HAP-1 (cell line): ENCODE data around the gene MUL1.
"Not testable (repeated sequence)": the region's sequence is repeated elsewhere in the genome, so short reads cannot be mapped to it uniquely, and the experiment has no call there.

Experiments used
- DNase-seq, 2 experiments: peaks; one replicate each; pipeline ENCODE4 v3.0.0-alpha.2; 2016 to 2020; ENCODE audit warnings: low spot score in 2 of 2
- H3K27me3 ChIP-seq: fragments of 250-450 bp; sonication (Bioruptor Pico); 2 replicates; pipeline ENCODE4 v1.5.1; 2020; ENCODE audit warnings: low read depth, mild to moderate bottlenecking, moderate library complexity
- H3K36me3 ChIP-seq: fragments of 250-450 bp; sonication (Bioruptor Pico); replicated peaks from 2 replicates; pipeline ENCODE4 v1.5.1; 2020; ENCODE audit warnings: mild to moderate bottlenecking
- H3K4me1 ChIP-seq: fragments of 250-450 bp; sonication (Bioruptor Pico); 2 replicates; pipeline ENCODE4 v1.5.1; 2020; ENCODE audit warnings: mild to moderate bottlenecking
- H3K4me3 ChIP-seq: fragments of 250-450 bp; sonication (Bioruptor Pico); 2 replicates; pipeline ENCODE4 v1.5.1; 2020; ENCODE audit warnings: mild to moderate bottlenecking, moderate library complexity
- H3K9me3 ChIP-seq: fragments of 250-450 bp; sonication (Bioruptor Pico); 2 replicates; pipeline ENCODE4 v1.5.1; 2020; ENCODE audit warnings: mild to moderate bottlenecking, moderate library complexity
- in situ Hi-C: fragments of 300-500 bp; cut with MboI; formaldehyde crosslinking; loops from 3 replicates; pipeline ENCODE4 v1.14.3; 2020; ENCODE audit warnings: low sequenced_read_pairs, inconsistent platforms, mixed read lengths

MUL1 gene

GRCh38 chr1:20533635-20534034 is 25.7 kb upstream of the MUL1 start:
- Histone ChIP-seq H3K36me3 (no peaks in the 10 kb centered on the region), H3K27me3 (peaks cover 52% of the 10 kb centered on the region), H3K4me1 (no peaks in the 10 kb centered on the region), H3K4me3 (no peak overlapping the region), H3K9me3 (no peaks in the 10 kb centered on the region)
- no peak for DNase-seq
- in situ Hi-C loops = loop anchor here (25.0 kb wide), 1 partner anchor 679 kb away; no protein-coding TSS in a partner anchor

- in situ Hi-C loops = loop anchor here (25.0 kb wide), 1 partner anchor 681 kb away; no protein-coding TSS in a partner anchor
- Histone ChIP-seq H3K27me3 (peaks cover 42% of the 10 kb centered on the region), H3K36me3 (no peaks in the 10 kb centered on the region), H3K9me3 (no peaks in the 10 kb centered on the region), H3K4me1 (no peaks in the 10 kb centered on the region), H3K4me3 (no peak overlapping the region)
- no peak for DNase-seq
These were observed 22.9 kb upstream of the MUL1 start for GRCh38 chr1:20530901-20531300.

- Histone ChIP-seq H3K4me3 (no peak overlapping the region), H3K4me1 (no peaks in the 10 kb centered on the region), H3K36me3 (no peaks in the 10 kb centered on the region), H3K9me3 (no peaks in the 10 kb centered on the region), H3K27me3 (peaks cover 39% of the 10 kb centered on the region)
- DNase-seq = no peak
- in situ Hi-C loops = loop anchor here (25.0 kb wide), 1 partner anchor 682 kb away; no protein-coding TSS in a partner anchor
These were observed 22.4 kb upstream of the MUL1 start for GRCh38 chr1:20530306-20530705.

DNA sequence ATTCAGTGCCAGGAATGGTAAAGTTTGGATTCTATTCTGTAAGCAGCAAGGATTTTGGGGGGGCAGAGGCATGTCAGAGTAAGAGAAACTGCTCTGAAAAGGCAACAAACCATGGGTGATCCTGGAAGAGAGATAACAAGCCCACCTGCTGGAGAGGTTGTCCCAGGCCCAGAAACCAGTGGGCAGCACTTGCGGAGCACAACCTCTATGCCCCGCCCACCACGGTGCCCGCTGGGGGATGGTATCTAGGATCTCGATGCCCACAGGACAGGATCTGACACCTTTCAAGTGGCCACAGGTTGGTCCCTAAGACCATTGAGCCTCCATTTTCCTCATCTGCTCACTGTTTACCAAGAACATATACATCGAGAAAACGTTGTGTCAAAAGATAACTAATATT is 20.3 kb upstream of the MUL1 start:
- H3K36me3 ChIP-seq = no peaks in the 10 kb centered on the region
- no peaks in the 10 kb centered on the region for H3K9me3 ChIP-seq
- H3K4me1 ChIP-seq = no peaks in the 10 kb centered on the region
- DNase-seq = no peak
- in situ Hi-C loops = loop anchor here (25.0 kb wide), 1 partner anchor 684 kb away; no protein-coding TSS in a partner anchor
- no peak overlapping the region for H3K4me3 ChIP-seq
- peaks cover 28% of the 10 kb centered on the region for H3K27me3 ChIP-seq

GRCh38 chr1:20526267-20526666 is 18.3 kb upstream of the MUL1 start:
- in situ Hi-C loops = loop anchor here (25.0 kb wide), 1 partner anchor 686 kb away; no protein-coding TSS in a partner anchor
- Histone ChIP-seq H3K36me3 (no peaks in the 10 kb centered on the region), H3K27me3 (peaks cover 35% of the 10 kb centered on the region), H3K4me1 (no peaks in the 10 kb centered on the region), H3K9me3 (no peaks in the 10 kb centered on the region), H3K4me3 (no peak overlapping the region)
- DNase-seq = no peak

DNA sequence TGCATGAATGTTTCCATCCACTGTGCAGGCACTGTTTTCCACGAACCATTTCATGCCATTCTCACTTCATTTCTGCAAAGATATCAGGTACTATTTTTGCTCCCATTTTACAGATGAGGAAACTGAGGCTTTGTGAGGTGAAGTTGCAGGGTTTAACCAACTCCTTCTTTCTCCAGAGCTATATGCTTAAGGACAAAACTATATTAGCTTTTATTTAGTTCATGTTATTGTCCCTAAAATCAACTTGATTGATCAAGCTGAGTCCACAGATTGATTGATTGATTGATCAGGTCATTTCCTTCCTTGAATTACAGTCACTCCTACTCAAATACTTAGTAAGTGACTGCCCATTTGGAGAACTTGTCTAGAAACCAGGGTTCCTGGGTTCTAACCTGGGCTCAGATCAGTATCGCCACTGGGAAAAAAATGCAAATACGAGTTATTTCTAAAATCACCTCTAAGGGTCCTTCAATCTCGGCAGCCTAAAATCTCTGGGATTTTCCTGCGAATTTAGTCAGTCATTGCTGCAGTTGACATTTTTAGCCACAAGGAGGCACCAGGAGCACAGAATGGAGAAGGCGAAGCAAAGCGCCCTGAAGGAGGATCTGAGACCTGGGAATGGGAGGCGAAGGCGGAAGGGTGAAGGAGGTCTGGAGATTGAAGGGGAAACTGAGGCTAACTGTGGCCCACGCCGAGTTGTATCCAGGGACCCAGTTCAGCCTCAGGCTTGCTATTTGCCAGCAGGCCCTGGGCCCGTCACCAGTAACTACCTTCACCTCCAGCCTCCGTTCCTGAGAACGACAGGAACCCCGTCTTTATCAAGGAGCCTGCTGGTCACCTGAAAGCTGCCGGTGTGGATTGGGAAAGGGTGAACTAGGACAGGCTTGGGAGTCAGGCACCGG is 14.3 kb upstream of the MUL1 start:
- H3K27me3 ChIP-seq = peaks cover 13% of the 10 kb centered on the region; the same call in 1 of the 2 replicates
- H3K9me3 ChIP-seq = no peaks in the 10 kb centered on the region
- peak; percentile 64 to 93 for DNase-seq
- H3K36me3 ChIP-seq = no peaks in the 10 kb centered on the region
- no peak overlapping the region for H3K4me3 ChIP-seq
- in situ Hi-C loops = loop anchor here (5.0 kb wide), 1 partner anchor 115 kb away; no protein-coding TSS in a partner anchor
- no peaks in the 10 kb centered on the region for H3K4me1 ChIP-seq

GRCh38 chr1:20519609-20520262 is 11.8 kb upstream of the MUL1 start:
- H3K36me3 ChIP-seq, H3K9me3 ChIP-seq, H3K4me1 ChIP-seq, H3K4me3 ChIP-seq, DNase-seq: not testable (repeated sequence)
- in situ Hi-C loops = loop anchor here (5.0 kb wide), 1 partner anchor 118 kb away; no protein-coding TSS in a partner anchor
- H3K27me3 ChIP-seq = peaks cover 13% of the 10 kb centered on the region; the same call in 1 of the 2 replicates

DNA sequence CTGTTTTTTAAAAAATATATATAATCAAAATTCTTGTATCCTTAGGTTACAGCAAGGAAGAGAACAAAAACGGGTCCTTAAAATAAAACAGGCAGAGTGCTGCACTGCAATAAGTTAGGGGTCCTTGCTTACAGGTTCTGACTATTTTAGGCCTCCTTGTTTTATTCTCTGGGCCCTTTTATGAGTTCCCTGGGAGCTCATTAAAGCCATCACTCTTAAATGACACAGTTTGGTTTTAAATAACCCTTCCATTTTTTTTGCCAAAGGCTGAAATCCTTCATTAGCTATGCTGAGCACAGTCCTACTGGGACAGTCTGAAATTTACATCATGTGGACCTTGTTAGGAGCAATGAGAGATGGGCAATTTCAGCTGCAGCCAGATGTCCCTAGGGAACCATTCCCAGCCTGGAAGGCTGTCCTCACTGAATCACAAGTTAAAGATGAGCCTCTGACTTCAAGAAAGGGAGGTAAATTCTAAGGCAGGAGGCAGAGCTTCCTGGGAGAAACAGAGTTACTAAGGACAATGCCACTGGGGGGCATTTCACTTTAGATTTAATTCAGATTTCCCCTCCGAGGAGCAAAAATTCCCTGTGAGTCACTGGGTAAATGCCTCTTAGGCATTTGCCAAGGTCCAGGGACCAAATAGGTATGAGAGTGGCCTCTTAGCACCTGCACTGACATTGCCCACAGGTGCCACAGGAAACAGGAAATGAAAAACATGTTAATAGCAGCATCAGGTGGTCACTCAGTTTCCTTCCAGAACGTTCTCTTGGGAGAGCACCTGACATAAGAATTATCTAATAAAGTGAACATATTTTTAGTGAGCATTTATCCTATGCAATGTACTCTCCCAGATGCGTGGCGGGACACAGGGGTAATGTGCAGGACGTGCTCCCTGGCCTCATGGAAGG is 3.8 kb upstream of the MUL1 start:
- no peak overlapping the region for H3K4me3 ChIP-seq
- H3K36me3 ChIP-seq = no peaks in the 10 kb centered on the region; the same call in 1 of the 2 replicates
- no peaks in the 10 kb centered on the region; the same call in 1 of the 2 replicates for H3K27me3 ChIP-seq
- in situ Hi-C loops = no loop called here
- H3K4me1 ChIP-seq = peaks cover 4% of the 10 kb centered on the region
- no peak for DNase-seq
- H3K9me3 ChIP-seq = no peaks in the 10 kb centered on the region

GRCh38 chr1:20508411-20508771 is 440 bp upstream of the MUL1 start:
- in situ Hi-C loops = no loop called here
- H3K4me3 ChIP-seq = peak overlapping the region; percentile 93
- H3K4me1 ChIP-seq = peaks cover 7% of the 10 kb centered on the region
- DNase-seq = no peak
- H3K9me3 ChIP-seq = no peaks in the 10 kb centered on the region
- H3K36me3 ChIP-seq = peaks cover 2% of the 10 kb centered on the region
- H3K27me3 ChIP-seq = no peaks in the 10 kb centered on the region; the same call in 1 of the 2 replicates

GRCh38 chr1:20507248-20507563 is 745 bp downstream of the MUL1 start:
- DNase-seq = no peak
- peaks cover 14% of the 10 kb centered on the region for H3K36me3 ChIP-seq
- peaks cover 7% of the 10 kb centered on the region for H3K4me1 ChIP-seq
- no peaks in the 10 kb centered on the region for H3K27me3 ChIP-seq
- in situ Hi-C loops = no loop called here
- peak overlapping the region; percentile 93 for H3K4me3 ChIP-seq
- no peaks in the 10 kb centered on the region for H3K9me3 ChIP-seq

DNA sequence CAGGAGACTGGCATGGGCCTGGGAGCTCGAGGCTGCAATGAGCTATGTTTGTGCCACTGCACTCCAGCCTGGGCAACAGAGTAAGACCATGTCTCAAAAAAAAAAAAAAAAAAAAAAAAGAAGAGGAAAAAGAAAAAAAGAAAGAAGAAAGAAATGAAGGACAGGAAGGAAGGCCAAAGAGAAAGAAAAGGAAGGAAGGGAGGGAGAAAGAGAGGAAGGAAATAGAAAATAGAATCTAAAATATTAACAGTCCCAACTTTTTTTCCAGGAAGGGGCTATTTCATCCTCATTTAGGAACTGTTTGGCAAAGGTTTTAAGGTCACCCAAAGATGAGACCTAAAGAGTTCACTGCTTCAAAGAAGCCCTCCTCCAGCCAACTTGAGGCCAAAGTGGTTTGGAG is 2.5 kb downstream of the MUL1 start:
- no peaks in the 10 kb centered on the region for H3K9me3 ChIP-seq
- in situ Hi-C loops = no loop called here
- H3K36me3 ChIP-seq = peaks cover 31% of the 10 kb centered on the region
- no peaks in the 10 kb centered on the region for H3K27me3 ChIP-seq
- DNase-seq = no peak
- peaks cover 7% of the 10 kb centered on the region for H3K4me1 ChIP-seq
- no peak overlapping the region for H3K4me3 ChIP-seq

DNA sequence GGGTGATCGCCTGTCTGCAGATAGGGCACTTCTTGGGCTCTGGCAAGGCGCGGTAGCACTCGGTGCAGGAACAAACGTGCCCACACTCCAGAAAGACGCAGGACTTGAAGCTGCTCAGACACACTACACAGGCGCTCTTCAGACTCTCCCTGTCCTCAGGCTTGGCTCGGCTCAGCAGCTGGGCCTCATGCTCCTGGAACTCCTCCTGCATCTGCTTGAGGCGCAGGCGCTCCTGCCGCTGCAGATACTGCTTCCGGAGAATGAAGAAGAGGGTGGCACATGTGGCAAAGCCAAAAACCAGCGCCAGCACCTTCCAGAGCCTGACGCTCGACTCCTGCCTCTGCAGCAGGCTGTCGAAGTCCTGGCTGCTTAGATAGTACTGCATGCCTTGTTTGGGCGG is 7.2 kb downstream of the MUL1 start:
- DNase-seq = no peak
- in situ Hi-C loops = no loop called here
- Histone ChIP-seq H3K36me3 (peaks cover 47% of the 10 kb centered on the region), H3K9me3 (no peaks in the 10 kb centered on the region), H3K4me1 (no peaks in the 10 kb centered on the region), H3K27me3 (no peaks in the 10 kb centered on the region), H3K4me3 (no peak overlapping the region)

DNA sequence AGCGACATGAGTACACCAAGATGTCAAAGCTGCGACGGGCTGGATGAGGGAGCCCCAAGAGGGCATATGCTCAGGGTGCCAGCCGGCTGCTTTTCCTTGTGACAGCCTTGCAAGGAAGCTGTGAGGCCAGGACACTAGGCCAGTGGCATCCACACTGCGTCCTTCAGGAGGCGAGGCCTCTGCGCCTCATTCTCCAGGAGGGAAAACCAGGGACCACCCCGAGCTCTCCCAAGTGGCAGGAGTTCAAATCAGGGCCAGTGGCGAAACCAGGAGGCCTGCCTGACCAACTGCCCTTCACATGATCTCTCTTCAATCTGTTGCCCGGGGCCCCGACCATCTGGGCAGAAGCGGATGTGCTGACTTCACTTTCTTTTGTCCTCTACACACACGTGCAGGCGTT is 8.2 kb downstream of the MUL1 start:
- no peak for DNase-seq
- Histone ChIP-seq H3K9me3 (no peaks in the 10 kb centered on the region), H3K36me3 (peaks cover 47% of the 10 kb centered on the region), H3K4me1 (no peaks in the 10 kb centered on the region), H3K4me3 (no peak overlapping the region), H3K27me3 (no peaks in the 10 kb centered on the region)
- in situ Hi-C loops = loop anchor here (5.0 kb wide), 1 partner anchor 582 kb away; no protein-coding TSS in a partner anchor
